Measurements from ENCODE around the gene NUP188.

Gene NUP188

DNA sequence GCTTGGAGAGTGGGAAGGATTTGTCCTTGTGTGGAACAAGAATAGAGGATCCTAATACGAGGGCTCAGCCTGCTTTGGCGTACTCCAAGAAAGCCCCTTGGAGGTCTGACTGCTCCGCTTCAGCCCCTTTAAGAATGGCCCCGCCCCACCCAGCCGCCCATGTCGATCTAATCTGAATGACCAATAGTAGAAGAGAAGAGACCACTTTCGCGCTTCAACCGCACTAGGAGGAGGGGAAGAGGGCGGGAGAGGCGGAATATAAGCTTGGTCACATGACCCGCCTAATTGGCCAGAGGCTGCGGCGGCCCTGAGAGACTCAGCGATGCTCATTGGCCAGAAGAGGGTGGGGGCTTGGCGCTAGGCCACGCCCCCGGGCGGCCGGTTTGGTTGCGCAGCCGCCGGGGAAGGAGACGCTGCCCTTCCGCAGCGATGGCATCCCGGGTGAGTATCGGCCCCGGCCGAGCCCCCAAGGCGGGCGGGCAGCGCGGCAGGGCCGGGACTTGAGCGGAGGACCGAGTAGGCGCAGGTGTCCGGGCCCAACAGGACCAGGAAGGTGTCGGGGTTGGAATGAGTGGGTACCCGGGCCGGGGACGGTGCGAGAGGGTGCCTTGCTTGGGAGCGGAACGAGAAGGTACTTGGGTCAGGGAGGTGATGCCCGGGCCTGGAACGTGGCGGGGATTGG lies 88.9 kb downstream of the NUP188 start, which contains the start of gene MIGA2 (continued):
- TF ChIP-seq SETDB1 (IDR thresholded peaks at IDR 0.05; ENCODE audit: insufficient read length, low read length) (no peak), ZNF394 (tag by site-specific recombination; IDR thresholded peaks at IDR 0.05; ENCODE audit: borderline replicate concordance) (peak; percentile 62; the same call in 1 of the 2 replicates), ZNF624 (tag by site-specific recombination; IDR thresholded peaks at IDR 0.05) (no peak), ZNF324 (tag by site-specific recombination; IDR thresholded peaks at IDR 0.05) (peak; percentile 87; the same call in 1 of the 2 replicates), GLIS1 (tag by site-specific recombination; IDR thresholded peaks at IDR 0.05) (peak; percentile 43; the same call in 1 of the 2 replicates), ZNF350 (tag by site-specific recombination; IDR thresholded peaks at IDR 0.05) (no peak), YY1 (tag by site-specific recombination; IDR thresholded peaks at IDR 0.05) (peak; percentile 69; the same call in 1 of the 2 replicates), ZXDB (tag by site-specific recombination; IDR thresholded peaks at IDR 0.05) (peak; percentile 87), ZNF214 (tag by site-specific recombination; IDR thresholded peaks at IDR 0.05; ENCODE audit: borderline replicate concordance) (no peak), KLF7 (tag by site-specific recombination; IDR thresholded peaks at IDR 0.05; ENCODE audit: borderline replicate concordance) (0 out of 2 replicates have a peak, but pooled peaks have one; percentile 37), REPIN1 (tag by site-specific recombination; IDR thresholded peaks at IDR 0.05; ENCODE audit: low read depth) (peak; percentile 96; the same call in 1 of the 2 replicates), ZNF341 (tag by site-specific recombination; IDR thresholded peaks at IDR 0.05; ENCODE audit: low read depth) (peak; percentile 49; the same call in 1 of the 2 replicates)
- TF ChIP-seq, protein P1, sequence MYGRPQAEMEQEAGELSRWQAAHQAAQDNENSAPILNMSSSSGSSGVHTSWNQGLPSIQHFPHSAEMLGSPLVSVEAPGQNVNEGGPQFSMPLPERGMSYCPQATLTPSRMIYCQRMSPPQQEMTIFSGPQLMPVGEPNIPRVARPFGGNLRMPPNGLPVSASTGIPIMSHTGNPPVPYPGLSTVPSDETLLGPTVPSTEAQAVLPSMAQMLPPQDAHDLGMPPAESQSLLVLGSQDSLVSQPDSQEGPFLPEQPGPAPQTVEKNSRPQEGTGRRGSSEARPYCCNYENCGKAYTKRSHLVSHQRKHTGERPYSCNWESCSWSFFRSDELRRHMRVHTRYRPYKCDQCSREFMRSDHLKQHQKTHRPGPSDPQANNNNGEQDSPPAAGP (tag by site-specific recombination; IDR thresholded peaks at IDR 0.05) = peak; percentile 82; the same call in 1 of the 2 replicates
- TF ChIP-seq, protein P2, sequence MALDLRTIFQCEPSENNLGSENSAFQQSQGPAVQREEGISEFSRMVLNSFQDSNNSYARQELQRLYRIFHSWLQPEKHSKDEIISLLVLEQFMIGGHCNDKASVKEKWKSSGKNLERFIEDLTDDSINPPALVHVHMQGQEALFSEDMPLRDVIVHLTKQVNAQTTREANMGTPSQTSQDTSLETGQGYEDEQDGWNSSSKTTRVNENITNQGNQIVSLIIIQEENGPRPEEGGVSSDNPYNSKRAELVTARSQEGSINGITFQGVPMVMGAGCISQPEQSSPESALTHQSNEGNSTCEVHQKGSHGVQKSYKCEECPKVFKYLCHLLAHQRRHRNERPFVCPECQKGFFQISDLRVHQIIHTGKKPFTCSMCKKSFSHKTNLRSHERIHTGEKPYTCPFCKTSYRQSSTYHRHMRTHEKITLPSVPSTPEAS (tag by site-specific recombination; IDR thresholded peaks at IDR 0.05) = peak; percentile 31; the same call in 1 of the 2 replicates
- TF ChIP-seq, protein P3, sequence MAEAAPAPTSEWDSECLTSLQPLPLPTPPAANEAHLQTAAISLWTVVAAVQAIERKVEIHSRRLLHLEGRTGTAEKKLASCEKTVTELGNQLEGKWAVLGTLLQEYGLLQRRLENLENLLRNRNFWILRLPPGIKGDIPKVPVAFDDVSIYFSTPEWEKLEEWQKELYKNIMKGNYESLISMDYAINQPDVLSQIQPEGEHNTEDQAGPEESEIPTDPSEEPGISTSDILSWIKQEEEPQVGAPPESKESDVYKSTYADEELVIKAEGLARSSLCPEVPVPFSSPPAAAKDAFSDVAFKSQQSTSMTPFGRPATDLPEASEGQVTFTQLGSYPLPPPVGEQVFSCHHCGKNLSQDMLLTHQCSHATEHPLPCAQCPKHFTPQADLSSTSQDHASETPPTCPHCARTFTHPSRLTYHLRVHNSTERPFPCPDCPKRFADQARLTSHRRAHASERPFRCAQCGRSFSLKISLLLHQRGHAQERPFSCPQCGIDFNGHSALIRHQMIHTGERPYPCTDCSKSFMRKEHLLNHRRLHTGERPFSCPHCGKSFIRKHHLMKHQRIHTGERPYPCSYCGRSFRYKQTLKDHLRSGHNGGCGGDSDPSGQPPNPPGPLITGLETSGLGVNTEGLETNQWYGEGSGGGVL (tag by site-specific recombination; IDR thresholded peaks at IDR 0.05) = 0 out of 2 replicates have a peak, but pooled peaks have one; percentile 49

DNA sequence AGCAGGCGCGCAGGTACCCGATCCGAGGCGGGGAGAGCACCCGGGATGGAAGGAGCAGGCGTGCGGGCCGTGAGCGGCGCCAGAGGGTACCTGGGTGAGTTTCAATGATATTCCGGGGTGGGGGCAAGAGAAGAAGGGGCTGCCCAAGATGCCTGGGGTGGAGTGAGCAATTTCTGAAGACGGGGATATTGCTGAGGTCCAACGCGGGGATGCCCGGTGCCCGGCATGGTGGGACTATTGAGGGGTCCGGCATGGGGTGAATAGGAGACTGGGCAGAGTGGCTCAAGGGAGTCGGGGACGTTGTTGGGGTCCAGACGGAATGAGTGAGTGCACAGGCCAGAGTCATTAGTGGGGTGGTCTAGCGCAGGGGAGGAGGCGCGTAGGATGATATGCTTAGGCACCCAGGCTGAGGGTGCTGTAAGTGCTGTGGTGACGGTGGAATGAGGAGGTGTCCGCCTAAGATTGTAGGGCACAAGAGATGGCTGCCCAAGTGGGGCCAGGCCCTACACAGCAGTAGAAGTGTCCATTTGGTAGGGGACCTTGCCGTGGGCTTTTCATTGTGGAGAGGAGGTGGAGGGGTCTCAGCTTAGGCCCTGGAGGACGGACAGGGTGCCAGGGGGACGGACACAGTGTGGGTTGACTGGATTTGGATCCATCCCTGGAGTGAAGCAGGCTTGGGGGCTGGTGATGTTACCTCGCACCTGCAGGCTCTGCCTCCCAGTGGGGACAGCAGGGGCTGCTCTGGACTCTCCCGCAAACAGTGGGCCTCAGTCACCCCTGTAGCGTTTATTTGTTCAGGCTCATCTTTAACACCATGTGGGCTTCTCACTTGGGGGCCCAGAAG lies 89.6 kb downstream of the NUP188 start:
- CTCF ChIA-PET = interaction anchor here (1.7 kb wide), 1 partner anchor 9 kb away, joined by 13 read pairs; the partner anchor contains the start of gene SH3GLB2
- POLR2A ChIA-PET = interaction anchor here (1.0 to 3.0 kb wide), 7 partner anchors 8 to 44 kb away, joined by 3 to 16 read pairs (median 7); partner anchors contain the start of genes DOLPP1 and SH3GLB2
- peak overlapping the region; percentile 10; the same call in 1 of the 2 replicates for H3K27ac ChIP-seq (ENCODE audit: extremely low read depth, low read depth, low read length)
- peak overlapping the region; percentile 77 for H3K4me3 ChIP-seq (ENCODE audit: low read depth, low read length)
- H3K4me1 ChIP-seq (ENCODE audit: control insufficient read depth, insufficient read depth, low read length) = no peaks in the 10 kb centered on the region
- H3K36me3 ChIP-seq (ENCODE audit: control insufficient read depth in 2 of 2, insufficient read depth in 1 of 2, low read length in 2 of 2) = peaks cover 0 to 14% of the 10 kb centered on the region in 2 experiments; a peak in 2 of 3 replicates
- H3K9me3 ChIP-seq (ENCODE audit: control insufficient read depth, insufficient read depth, low read depth, low read length) = no peaks in the 10 kb centered on the region
- TF ChIP-seq ZNF843 (tag by site-specific recombination; IDR thresholded peaks at IDR 0.05) = no peak
- TF ChIP-seq OVOL3 (tag by site-specific recombination; IDR thresholded peaks at IDR 0.05) = no peak
- TF ChIP-seq ZNF791 (tag by site-specific recombination; IDR thresholded peaks at IDR 0.05) = no peak
- TF ChIP-seq ZNF501 (tag by site-specific recombination; IDR thresholded peaks at IDR 0.05) = 0 out of 2 replicates have a peak, but pooled peaks have one; percentile 43
- TF ChIP-seq ZNF777 (tag by site-specific recombination; IDR thresholded peaks at IDR 0.05; ENCODE audit: borderline replicate concordance) = peak; percentile 45; the same call in 1 of the 2 replicates
- no peak for TF ChIP-seq ZNF629 (tag by site-specific recombination; IDR thresholded peaks at IDR 0.05)
- TF ChIP-seq ZNF114 (tag by site-specific recombination; IDR thresholded peaks at IDR 0.05) = no peak
- TF ChIP-seq HOXA7 (CRISPR knock-in tag; IDR thresholded peaks at IDR 0.05; ENCODE audit: borderline replicate concordance) = no peak
- TF ChIP-seq ZNF571 (tag by site-specific recombination; IDR thresholded peaks at IDR 0.05) = no peak
- TF ChIP-seq YY2 (tag by site-specific recombination; IDR thresholded peaks at IDR 0.05) = 0 out of 2 replicates have a peak, but pooled peaks have one; percentile 3
- TF ChIP-seq GLI4 (tag by site-specific recombination; IDR thresholded peaks at IDR 0.05) = no peak
- TF ChIP-seq ZEB2 (tag by site-specific recombination; IDR thresholded peaks at IDR 0.05) = peak; percentile 33; the same call in 1 of the 2 replicates
- TF ChIP-seq ZNF391 (tag by site-specific recombination; IDR thresholded peaks at IDR 0.05; ENCODE audit: borderline replicate concordance, low read depth) = 0 out of 2 replicates have a peak, but pooled peaks have one; percentile 6
- TF ChIP-seq ZFP69B (tag by site-specific recombination; IDR thresholded peaks at IDR 0.05) = 0 out of 2 replicates have a peak, but pooled peaks have one; percentile 3
- peak; percentile 89 for TF ChIP-seq ZNF335 (tag by site-specific recombination; conservative IDR thresholded peaks at IDR 0.05)
- TF ChIP-seq GLIS1 (tag by site-specific recombination; IDR thresholded peaks at IDR 0.05) = peak; percentile 94; the same call in 1 of the 2 replicates
- no peak for TF ChIP-seq ZNF324 (tag by site-specific recombination; IDR thresholded peaks at IDR 0.05)
- TF ChIP-seq KLF16 (tag by site-specific recombination; IDR thresholded peaks at IDR 0.05) = no peak

All from HEK293 (cell line).